ENCODE measurements around the gene SLC25A30. TPM values are rescaled to one million over a fixed set of nuclear protein-coding genes. Genes with fewer than 3 reads are reported as not detected.

The SLC25A30 gene
- total and polyA plus RNA-seq, 9 of the 15 experiments (the other 6 are each of a cell fraction or from before 2014, with no cell fraction given) = 1.1 to 11.1 (median 5.6) TPM

- 0 out of 2 replicates have a peak, but pooled peaks have one; percentile 20 for TF ChIP-seq ZNF592 (IDR thresholded peaks at IDR 0.05)
- peak; percentile 36; the same call in 1 of the 2 replicates for TF ChIP-seq ZNF589 (CRISPR knock-in tag; IDR thresholded peaks at IDR 0.05; ENCODE audit: low read depth)
- TF ChIP-seq ZNF57 (CRISPR knock-in tag; IDR thresholded peaks at IDR 0.05) = no peak
- no peak for TF ChIP-seq ZNF561 (CRISPR knock-in tag; conservative IDR thresholded peaks at IDR 0.05)
- TF ChIP-seq SP1 (CRISPR knock-in tag; IDR thresholded peaks at IDR 0.05) = no peak
- TF ChIP-seq MAFG (tag; conservative IDR thresholded peaks at IDR 0.05) = no peak
- TF ChIP-seq ZHX1 (conservative IDR thresholded peaks at IDR 0.05; ENCODE audit: low read length) = no peak
- no peak for TF ChIP-seq KAT2B (IDR thresholded peaks at IDR 0.05; ENCODE audit: low read depth, low read length)
- TF ChIP-seq YBX1 (IDR thresholded peaks at IDR 0.05) = no peak
- TF ChIP-seq PCBP2 (IDR thresholded peaks at IDR 0.05; ENCODE audit: low read depth, low read length, poor library complexity, severe bottlenecking) = no peak
- no peak for TF ChIP-seq NR2C2 (CRISPR knock-in tag; IDR thresholded peaks at IDR 0.05)
- TF ChIP-seq NR2C2 (tag; IDR thresholded peaks at IDR 0.05) = 0 out of 2 replicates have a peak, but pooled peaks have one; percentile 92
- TF ChIP-seq ARHGAP35 (IDR thresholded peaks at IDR 0.05; ENCODE audit: partially characterized antibody) = no peak
- no peak for TF ChIP-seq STAG1 (CRISPR knock-in tag; IDR thresholded peaks at IDR 0.05; ENCODE audit: borderline replicate concordance)
- TF ChIP-seq SAFB (IDR thresholded peaks at IDR 0.05; ENCODE audit: borderline replicate concordance, low read depth, low read length) = no peak
- peak in 2 of 3 experiments; percentile 8 to 26; a peak in 1 of 6 replicates for TF ChIP-seq CTCF (IDR thresholded peaks at IDR 0.05 in 2 of 3, conservative IDR thresholded peaks at IDR 0.05 in 1 of 3; ENCODE audit: insufficient read depth in 2 of 3, low read depth in 1 of 3, low read length in 3 of 3)
- TF ChIP-seq ETS1 (conservative IDR thresholded peaks at IDR 0.05; ENCODE audit: control insufficient read depth, low read depth, low read length) = no peak
Observed at GRCh38 chr13:45464141-45464686, 46.0 kb upstream of the SLC25A30 start (continued).

Measured in K562 (cell line).